HG02970 (cell line): Measurements from ENCODE around the gene MS4A13.
"Not testable (repeated sequence)": the region's sequence is repeated elsewhere in the genome, so short reads cannot be mapped to it uniquely, and the experiment has no call there.

Source experiments
- ATAC-seq: cut with Tn5 transposase; IDR thresholded peaks from one replicate; pipeline ENCODE4 v1.9.1; 2021; ENCODE audit warnings: mild to moderate bottlenecking, moderate library complexity, moderate number of reproducible peaks; ENCODE audit not compliant: unreplicated experiment, low FRiP score

Gene MS4A13, protein sequence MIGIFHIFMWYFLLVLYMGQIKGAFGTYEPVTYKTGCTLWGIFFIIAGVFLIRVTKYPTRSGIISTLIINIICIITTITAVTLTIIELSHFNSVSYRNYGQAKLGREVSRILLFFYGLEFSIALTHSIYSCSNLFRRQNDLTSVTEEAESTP

GRCh38 chr11:60515144-60515855 is at the start of gene MS4A13:
Gene MS4A13, plus strand, starts transcription at chr11:60515392. Its CDS starts 2,692 bp downstream, at chr11:60518084.
- no peak for ATAC-seq

DNA sequence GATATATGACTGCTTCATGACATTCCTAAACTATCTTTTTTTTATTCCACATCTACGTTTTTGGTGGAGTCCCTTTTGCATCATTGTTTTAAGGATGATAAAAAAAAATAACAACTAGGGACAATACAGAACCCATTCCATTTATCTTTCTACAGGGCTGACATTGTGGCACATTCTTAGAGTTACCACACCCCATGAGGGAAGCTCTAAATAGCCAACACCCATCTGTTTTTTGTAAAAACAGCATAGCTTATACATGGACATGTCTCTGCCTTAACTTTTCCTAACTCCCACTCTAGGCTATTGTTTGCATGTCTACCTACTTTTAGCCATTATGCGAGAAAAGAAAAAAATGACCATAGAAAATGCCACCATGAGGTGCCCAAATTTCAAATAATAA is 46.4 kb upstream of the MS4A13 start:
- ATAC-seq, result no peak

DNA sequence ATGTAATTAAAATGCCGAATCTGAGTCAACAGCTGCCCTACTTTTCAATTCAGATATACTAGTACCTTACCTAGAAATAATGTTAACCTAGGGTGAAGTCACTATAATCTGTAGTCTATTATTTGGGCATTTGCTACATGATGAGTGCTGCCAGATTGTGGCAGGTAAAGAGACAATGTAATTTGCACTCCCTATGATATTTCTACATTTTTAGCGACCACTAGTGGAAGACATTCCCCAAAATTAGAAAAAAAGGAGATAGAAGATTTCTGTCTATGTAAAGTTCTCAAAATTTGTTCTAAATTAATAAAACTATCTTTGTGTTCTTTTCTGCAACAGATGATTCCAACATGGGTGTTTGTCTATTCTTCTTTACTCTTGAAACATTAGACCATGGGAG is 45.5 kb upstream of the MS4A13 start:
- no peak for ATAC-seq

DNA sequence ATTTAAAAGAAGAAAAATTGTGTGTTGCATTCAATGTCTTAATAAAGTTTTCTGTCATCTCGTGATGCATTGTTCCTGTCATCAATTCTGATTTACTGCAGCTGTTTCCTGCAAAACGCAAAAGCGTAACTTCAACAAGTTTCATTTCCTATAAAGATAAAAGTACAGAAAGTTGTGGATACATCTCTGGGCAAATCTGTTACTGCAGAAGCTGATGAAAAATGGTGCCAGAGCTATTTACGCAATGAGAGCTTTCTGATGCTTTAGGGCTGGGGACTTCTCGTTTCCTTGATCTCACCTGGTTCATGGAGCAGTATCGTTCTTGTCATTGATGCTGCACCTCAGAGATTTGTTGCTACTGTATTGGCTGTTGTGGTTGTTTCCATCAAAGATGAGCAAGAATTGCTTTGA is 38.2 kb upstream of the MS4A13 start:
- ATAC-seq, result no peak

- ATAC-seq, result no peak
Observed at GRCh38 chr11:60482361-60482760, 32.8 kb upstream of the MS4A13 start.

DNA sequence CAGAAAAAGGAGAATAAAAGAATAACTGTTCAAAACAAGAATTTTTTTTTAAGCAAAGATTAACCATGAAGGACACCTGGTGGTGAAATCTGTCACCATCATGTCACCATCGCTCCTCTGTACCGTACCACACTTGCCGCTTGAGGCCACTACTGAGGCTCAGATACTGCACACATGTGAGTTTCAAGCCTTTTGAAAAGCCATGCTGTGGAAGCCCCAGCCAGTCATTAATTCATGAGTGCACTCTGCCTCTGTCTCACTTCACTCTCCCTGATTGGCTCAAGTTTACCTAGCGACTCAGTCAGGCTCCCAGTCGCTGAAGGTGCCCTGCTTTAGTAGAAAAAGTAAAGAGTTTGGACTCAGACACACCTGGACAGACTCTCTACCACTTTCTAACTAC is 29.2 kb upstream of the MS4A13 start:
- ATAC-seq, result peak; percentile 83

DNA sequence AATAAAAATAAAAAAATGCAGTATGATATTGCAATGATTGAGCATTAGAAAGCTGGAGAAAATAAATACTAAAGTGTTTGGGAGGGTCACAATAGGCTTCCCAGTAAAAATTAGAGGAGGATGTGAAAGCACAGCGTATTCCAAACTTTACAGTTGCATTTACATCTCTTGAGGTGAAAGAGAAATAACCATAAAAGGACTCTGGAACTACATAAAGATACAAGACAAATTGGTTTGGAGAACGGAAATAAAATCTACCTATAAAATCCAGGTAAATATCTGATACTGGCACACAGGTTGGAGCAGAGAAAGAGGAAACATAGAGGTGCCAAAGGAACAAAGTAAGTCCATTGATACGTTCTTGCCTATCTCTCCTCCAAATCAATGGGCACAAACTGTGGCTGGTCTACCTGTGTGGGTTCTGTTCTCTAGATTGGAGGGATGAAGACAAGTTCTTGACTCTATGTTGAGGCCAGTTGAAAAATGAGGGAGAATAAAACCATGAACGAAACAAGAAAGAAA is 22.6 kb upstream of the MS4A13 start, which contains the start of gene MS4A12:
Gene MS4A12 (plus strand): TSS at position 291 of the 522 bp plus-strand sequence. CDS start 4,541 bp downstream, outside the sequence.
- ATAC-seq, result no peak

- ATAC-seq, result no peak
Observed at GRCh38 chr11:60493454-60493853, 21.7 kb upstream of the MS4A13 start.

DNA sequence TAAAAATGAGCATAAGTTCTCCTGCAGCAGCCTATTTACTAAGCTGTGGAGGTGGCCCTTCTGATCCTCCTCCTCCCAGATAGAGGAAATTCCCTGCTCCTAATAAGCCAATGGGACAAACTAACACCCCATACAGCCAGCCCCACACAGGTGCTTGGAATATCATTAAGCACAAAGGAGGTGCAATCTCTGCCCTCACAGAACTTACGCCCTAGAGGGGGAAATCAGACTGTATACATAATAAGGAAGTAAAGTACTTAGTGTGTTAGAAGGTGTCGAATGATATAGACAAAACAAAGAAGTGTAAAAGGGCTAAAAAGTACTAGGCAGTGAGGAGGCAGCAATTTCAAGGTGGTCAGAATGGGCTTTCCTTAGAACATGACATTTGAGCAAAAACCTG is 16.8 kb upstream of the MS4A13 start:
- no peak for ATAC-seq

DNA sequence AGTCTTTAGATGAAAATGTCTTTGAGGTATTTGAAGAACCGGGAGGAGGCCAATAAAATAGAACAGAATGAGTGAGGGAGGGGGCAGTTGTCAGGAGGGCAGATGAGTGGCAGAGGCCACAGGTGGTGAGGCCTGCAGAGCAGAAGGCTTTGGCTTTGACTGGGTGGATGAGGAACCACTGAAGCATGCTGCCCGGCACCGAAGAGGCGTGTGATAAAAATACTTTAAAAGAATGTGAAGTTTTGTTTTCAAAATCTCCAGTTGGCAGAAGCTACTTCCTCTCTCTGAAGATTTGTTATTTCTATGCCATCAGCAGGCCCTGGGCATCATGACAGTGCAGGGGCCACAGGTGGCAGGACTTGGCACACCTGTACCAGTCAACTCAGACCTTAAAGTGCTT is 16.3 kb upstream of the MS4A13 start:
- no peak for ATAC-seq

DNA sequence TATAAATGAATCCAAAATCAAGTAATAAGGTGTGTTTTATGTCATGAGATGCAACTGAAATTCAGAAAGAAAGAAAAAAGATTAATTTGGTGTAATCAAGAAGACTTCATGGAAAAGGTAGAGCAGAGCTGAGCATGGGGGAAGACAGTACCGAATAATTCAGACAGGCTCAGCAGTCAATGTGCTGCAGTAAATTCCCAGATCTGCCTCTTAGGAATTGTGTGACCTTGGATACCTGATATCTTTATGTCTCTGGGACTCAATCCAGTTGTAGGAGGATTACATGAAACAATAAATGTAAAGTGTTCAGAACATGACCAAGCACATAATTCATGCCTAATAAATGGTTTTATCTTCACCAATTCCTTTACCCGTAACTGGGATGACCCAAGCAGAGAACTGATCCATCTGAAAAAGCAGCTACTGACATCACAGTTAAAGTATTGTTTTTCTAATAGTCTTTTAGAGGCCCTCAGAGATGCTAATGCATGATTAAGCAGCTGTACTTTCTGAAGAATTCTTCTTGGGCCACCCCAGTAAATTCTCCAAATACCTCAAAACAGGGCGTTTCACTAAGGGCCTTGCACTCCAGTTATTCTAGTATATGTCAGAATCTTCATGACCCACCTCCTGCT is 14.8 kb upstream of the MS4A13 start:
- ATAC-seq, result no peak

DNA sequence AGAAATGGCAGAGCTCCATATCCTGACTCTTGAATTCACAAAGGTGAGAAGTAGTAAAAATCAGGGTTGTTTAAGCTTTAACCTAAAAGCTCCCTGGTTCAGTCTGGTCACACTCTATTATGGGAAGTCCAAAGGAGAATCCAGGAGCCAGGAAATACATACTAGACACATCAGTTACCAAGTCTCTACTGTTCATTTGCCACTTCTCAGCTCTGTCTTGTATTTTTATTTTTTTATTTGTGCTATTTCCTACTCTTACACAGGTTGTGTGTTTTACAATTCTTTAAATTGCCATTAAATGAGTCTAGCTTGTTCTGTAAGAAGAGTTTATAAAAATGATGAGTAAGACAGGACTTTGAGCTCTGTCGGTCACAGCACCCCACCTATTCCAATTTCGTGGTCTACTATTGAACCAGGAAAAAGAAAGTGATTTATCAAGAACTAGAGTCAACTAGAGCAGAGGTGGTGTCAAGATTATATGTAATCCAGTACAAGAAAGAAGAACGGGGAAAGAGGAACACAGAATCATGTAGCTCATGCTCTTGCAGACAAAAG is 12.9 kb upstream of the MS4A13 start:
- no peak for ATAC-seq

GRCh38 chr11:60504219-60504905 is 10.8 kb upstream of the MS4A13 start:
- ATAC-seq, result no peak

- ATAC-seq, result not testable (repeated sequence)
Observed at GRCh38 chr11:60509609-60510008, 5.6 kb upstream of the MS4A13 start.

DNA sequence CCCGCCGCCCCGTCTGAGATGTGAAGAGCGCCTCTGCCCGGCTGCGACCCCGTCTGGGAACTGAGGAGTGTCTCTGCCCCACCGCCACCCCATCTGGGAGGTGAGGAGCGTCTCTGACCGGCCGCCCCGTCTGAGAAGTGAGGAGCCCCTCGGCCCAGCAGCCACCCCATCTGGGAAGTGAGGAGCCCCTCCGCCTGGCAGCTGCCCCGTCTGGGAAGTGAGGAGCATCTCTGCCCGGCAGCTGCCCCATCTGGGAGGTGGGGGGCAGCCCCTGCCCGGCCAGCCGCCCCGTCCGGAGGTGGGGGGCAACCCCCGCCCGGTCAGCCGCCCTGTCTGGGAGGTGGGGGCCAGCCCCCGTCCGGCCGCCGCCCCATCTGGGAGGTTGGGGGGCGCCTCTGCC is 5.0 kb upstream of the MS4A13 start:
- ATAC-seq, result not testable (repeated sequence)

- no peak for ATAC-seq
Observed at GRCh38 chr11:60511393-60511792, 3.8 kb upstream of the MS4A13 start.

DNA sequence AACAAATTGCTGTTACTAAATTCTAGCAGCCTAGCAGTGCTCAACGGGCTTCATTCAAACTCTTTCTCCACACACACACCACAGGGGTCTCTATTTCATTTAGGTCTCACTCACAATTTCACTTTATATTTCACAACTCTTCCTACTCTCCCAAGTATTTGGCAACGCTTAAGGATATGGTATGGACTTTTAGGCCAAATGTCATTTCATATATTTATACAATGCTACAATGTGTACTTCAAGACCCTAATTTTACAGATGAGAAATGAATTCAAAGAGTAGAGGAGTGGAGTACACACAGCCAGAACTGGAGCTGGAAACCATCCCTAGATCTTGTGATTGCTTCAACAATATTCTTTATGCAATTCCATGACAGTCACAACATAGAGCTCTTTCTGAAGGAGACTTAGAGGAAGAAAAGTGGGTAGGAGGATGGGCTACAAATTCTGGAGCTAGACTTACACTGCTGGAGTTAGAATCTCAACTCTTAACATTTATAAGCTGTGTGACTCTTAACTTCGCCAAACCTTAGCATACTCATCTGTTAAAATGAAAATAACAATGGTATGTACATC is 2.5 kb upstream of the MS4A13 start:
- ATAC-seq, result no peak

DNA sequence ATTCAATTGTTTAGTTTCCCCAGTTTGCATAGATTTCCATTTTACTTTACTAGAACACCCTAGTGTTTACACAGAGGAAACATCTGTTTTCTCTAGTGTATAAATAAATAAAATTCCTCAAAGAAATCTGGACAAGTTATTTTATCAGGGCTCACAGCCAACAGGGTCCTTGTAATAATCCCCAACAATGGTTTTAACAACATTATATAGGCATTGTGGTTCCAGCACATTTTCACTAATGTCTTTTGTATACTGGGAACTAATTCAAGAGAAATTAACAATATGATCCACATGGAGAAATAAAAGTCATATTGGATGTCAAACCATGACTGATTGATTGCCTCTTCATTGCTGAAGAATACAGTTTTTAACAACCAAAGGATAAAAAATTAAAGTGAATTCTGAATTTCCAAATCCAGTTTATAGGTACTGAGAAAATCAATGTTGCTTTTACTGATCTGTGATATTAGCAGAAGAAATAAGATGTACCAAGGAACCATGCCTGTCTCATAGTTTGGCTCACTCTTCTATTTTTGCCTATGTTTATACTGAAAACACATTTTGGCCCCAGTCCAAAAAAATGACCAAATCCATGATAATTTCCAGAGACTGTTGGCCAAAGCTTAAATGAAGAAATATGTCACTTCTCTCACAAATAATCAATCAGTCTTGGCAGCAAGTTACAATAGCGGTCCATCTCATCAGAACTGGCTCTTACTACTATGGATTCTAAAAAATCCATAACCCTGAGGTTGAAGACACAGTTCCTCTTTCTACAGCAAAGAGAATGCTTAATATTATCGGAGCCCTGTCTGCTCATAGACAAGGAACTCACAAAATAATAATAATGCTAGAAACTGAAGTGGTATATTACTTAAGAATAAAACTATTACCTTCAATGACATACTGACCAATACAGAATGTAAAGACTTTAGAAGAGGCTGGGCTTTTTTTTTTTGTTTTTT is 1.4 kb upstream of the MS4A13 start:
- no peak for ATAC-seq

GRCh38 chr11:60528465-60528864 is 13.3 kb downstream of the MS4A13 start:
- ATAC-seq, result no peak
